Panc1 (cell line): ENCODE data around the gene RYK. TPM values are rescaled to one million over a fixed set of nuclear protein-coding genes. Genes with fewer than 3 reads are reported as not detected.
A peak's percentile ranks its signal among the peaks of the same experiment; 100 is the strongest.

ENCODE experiments used
- ATAC-seq: fragments of 200-7000 bp; cut with Tn5 transposase; 2 replicates; pipeline ENCODE4 v1.9.1; 2020; ENCODE audit warnings: mild to moderate bottlenecking, moderate library complexity
- BruUV-seq: library from RNA; stranded (reverse); fragments of 400-500 nt; replicated peaks from 2 replicates; lab custom pipeline; 2021; lab: Mats Ljungman, UMichigan
- CTCF ChIA-PET: fragments of 300-600 bp; sonication (Branson Sonifier 250); formaldehyde crosslinking; loops from one replicate; lab custom pipeline; 2022; ENCODE audit warnings: antibody characterized with exemption; lab: Charles Lee
- POLR2A ChIA-PET: fragments of 300-600 bp; sonication (Branson Sonifier 250); formaldehyde crosslinking; loops from one replicate; lab custom pipeline; 2022; ENCODE audit warnings: antibody characterized with exemption; lab: Charles Lee
- DNase-seq: peaks from one replicate; pipeline ENCODE4 v3.0.0-alpha.2; 2010; ENCODE audit warnings: low read depth, low spot score
- H3K27ac ChIP-seq: 2 replicates; pipeline ENCODE4 v1.5.1; 2011; ENCODE audit warnings: mild to moderate bottlenecking, low read length, inconsistent platforms
- H3K27me3 ChIP-seq: fragments of 200-500 bp; sonication (Bioruptor generic); 2 replicates; pipeline ENCODE4 v1.6.0; 2014; ENCODE audit warnings: low read length, inconsistent platforms; ENCODE audit not compliant: control insufficient read depth, insufficient read depth
- H3K36me3 ChIP-seq: fragments of 200-500 bp; sonication (Bioruptor generic); 2 replicates; pipeline ENCODE4 v1.5.1; 2014; ENCODE audit warnings: inconsistent platforms, mild to moderate bottlenecking, low read length, moderate library complexity; ENCODE audit not compliant: control insufficient read depth, insufficient read depth
- H3K4me1 ChIP-seq: 2 replicates; pipeline ENCODE4 v1.5.1; 2011; ENCODE audit warnings: inconsistent platforms, mild to moderate bottlenecking, low read length, moderate library complexity; ENCODE audit not compliant: control insufficient read depth, insufficient read depth
- H3K4me3 ChIP-seq, 2 experiments: 2 replicates each; pipeline ENCODE4 v1.5.1; 2011 to 2012; ENCODE audit warnings: low read depth in 2 of 2, low read length in 2 of 2, mild to moderate bottlenecking in 2 of 2, inconsistent platforms in 1 of 2, moderate library complexity in 1 of 2
- H3K9me3 ChIP-seq: fragments of 200-500 bp; sonication (Bioruptor generic); 2 replicates; pipeline ENCODE4 v1.5.1; 2014; ENCODE audit warnings: low read depth, mild to moderate bottlenecking, inconsistent platforms, low read length, moderate library complexity; ENCODE audit not compliant: control insufficient read depth, insufficient read depth
- CTCF ChIP-seq: fragments of 450-650 bp; IDR thresholded peaks from 2 replicates; pipeline ENCODE4 v1.5.1; 2017; ENCODE audit warnings: mild to moderate bottlenecking
- POLR2AphosphoS5 ChIP-seq: IDR thresholded peaks from 2 replicates; pipeline ENCODE4 v1.6.1; 2012; ENCODE audit warnings: mild to moderate bottlenecking, low read depth, low read length, moderate library complexity
- REST ChIP-seq, 2 experiments: IDR thresholded peaks; 2 replicates each; pipeline ENCODE4 v1.6.1; 2011 to 2012; ENCODE audit warnings: low read depth in 2 of 2, control low read depth in 1 of 2, low read length in 1 of 2, mild to moderate bottlenecking in 1 of 2, moderate library complexity in 1 of 2; ENCODE audit not compliant: insufficient read depth in 1 of 2
- SIN3A ChIP-seq: IDR thresholded peaks from 2 replicates; pipeline ENCODE4 v1.6.1; 2012; ENCODE audit warnings: low read depth, mild to moderate bottlenecking, low read length, moderate library complexity, borderline replicate concordance; ENCODE audit not compliant: insufficient read depth
- TCF7L2 ChIP-seq: IDR thresholded peaks from 2 replicates; pipeline ENCODE4 v1.6.1; 2011; ENCODE audit warnings: mild to moderate bottlenecking, low read depth, low read length, inconsistent platforms
- in situ Hi-C: cut with HindIII; loops from 2 replicates; pipeline ENCODE4 v1.10.0; 2016; ENCODE audit warnings: low sequenced_read_pairs, low pct_unique_long_range_greater_than_20kb
- intact Hi-C: fragments of 100-400 bp; cut with micrococcal nuclease; formaldehyde crosslinking; loops from one replicate; pipeline ENCODE4 v1.10.0; 2022; ENCODE audit not compliant: unreplicated experiment
- total RNA-seq: library from RNA; stranded (reverse); gene quantifications from one replicate; pipeline ENCODE4 v1.2.1, GENCODE V29; 2021; ENCODE audit not compliant: unreplicated experiment

The RYK gene
- total RNA-seq, 1 experiment from 2014 or later, result 82.7 TPM

GRCh38 chr3:134242649-134243617, 7.7 kb downstream of the RYK start:
- TF ChIP-seq TCF7L2 (no peak), SIN3A (no peak), REST (IDR thresholded peaks at IDR 0.05; ENCODE audit: insufficient read depth in 1 of 2, low read depth in 2 of 2, low read length in 1 of 2) (no peak), POLR2AphosphoS5 (no peak), CTCF (no peak)
- BruUV-seq, result no TSS peak
- intact Hi-C loops (no loop called here), in situ Hi-C loops (no loop called here)
- Histone ChIP-seq H3K27me3 (no peaks in the 10 kb centered on the region), H3K9me3 (no peaks in the 10 kb centered on the region), H3K27ac (no peak overlapping the region), H3K4me1 (peaks cover 48% of the 10 kb centered on the region), H3K36me3 (no peaks in the 10 kb centered on the region), H3K4me3 (no peak overlapping the region)
- CTCF ChIA-PET, result no interaction called here
- ATAC-seq, result no peak
- POLR2A ChIA-PET, result no interaction called here
- peak; percentile 55 for DNase-seq

- in situ Hi-C loops (no loop called here), intact Hi-C loops (no loop called here)
- ChIA-PET CTCF (interaction anchor here (0.5 to 0.7 kb wide), 3 partner anchors 15 to 337 kb away, joined by 3 to 6 read pairs (median 4); no protein-coding TSS in a partner anchor), POLR2A (no interaction called here)
- Histone ChIP-seq H3K27ac (no peak overlapping the region), H3K4me3 (no peak overlapping the region), H3K36me3 (no peaks in the 10 kb centered on the region), H3K4me1 (peaks cover 63% of the 10 kb centered on the region), H3K27me3 (no peaks in the 10 kb centered on the region), H3K9me3 (no peaks in the 10 kb centered on the region)
- no TSS peak for BruUV-seq
- ATAC-seq (no peak), DNase-seq (no peak)
- TF ChIP-seq SIN3A, result no peak
- TF ChIP-seq TCF7L2, result no peak
- TF ChIP-seq POLR2AphosphoS5, result no peak
- TF ChIP-seq REST (IDR thresholded peaks at IDR 0.05; ENCODE audit: insufficient read depth in 1 of 2, low read depth in 2 of 2, low read length in 1 of 2), result no peak
- no peak for TF ChIP-seq CTCF
These were observed 11.1 kb downstream of the RYK start for GRCh38 chr3:134239538-134239937.
